HepG2 (cell line): Measurements from ENCODE around the gene LAMC1.

Experiments used
- CBX2 ChIP-seq, 2 experiments: fragments of 200-600 bp in 1 of 2; sonication (generic); formaldehyde crosslinking in 1 of 2; IDR thresholded peaks; 2 replicates each; pipeline versions ENCODE4 v1.7.0 to v1.8.1; 2018 to 2022; ENCODE audit warnings: low read depth in 2 of 2, low read length in 1 of 2, mild to moderate bottlenecking in 1 of 2, missing genetic modification reagents in 1 of 2
- EZH2 ChIP-seq: conservative IDR thresholded peaks from 2 replicates; pipeline ENCODE4 v1.6.1; 2012; ENCODE audit warnings: mild to moderate bottlenecking, low read depth, low read length, moderate library complexity
- HDAC6 ChIP-seq: fragments of 200-600 bp; sonication (generic); IDR thresholded peaks from 2 replicates; pipeline ENCODE4 v1.7.0; 2017; ENCODE audit warnings: mild to moderate bottlenecking, antibody characterized with exemption, low read length, low read depth
- ISX ChIP-seq: sonication (generic); formaldehyde crosslinking; conservative IDR thresholded peaks from 2 replicates; pipeline ENCODE4 v1.5.0; 2020; ENCODE audit warnings: missing genetic modification reagents
- KDM1A ChIP-seq: IDR thresholded peaks from 2 replicates; pipeline ENCODE4 v1.6.1; 2016; ENCODE audit warnings: missing compliant biosample characterization
- MXD1 ChIP-seq: sonication (generic); formaldehyde crosslinking; IDR thresholded peaks from 2 replicates; pipeline ENCODE4 v1.4.0; 2020; ENCODE audit warnings: mild to moderate bottlenecking, missing genetic modification reagents
- PHF8 ChIP-seq: sonication (generic); formaldehyde crosslinking; IDR thresholded peaks from 2 replicates; pipeline ENCODE4 v1.5.0; 2020; ENCODE audit warnings: missing genetic modification reagents
- POLR2AphosphoS5 ChIP-seq: IDR thresholded peaks from 2 replicates; pipeline ENCODE4 v1.6.1; 2012; ENCODE audit warnings: low read depth, low read length
- SMYD3 ChIP-seq: sonication (generic); formaldehyde crosslinking; IDR thresholded peaks from 2 replicates; pipeline ENCODE4 v1.8.1; 2023; ENCODE audit warnings: mild to moderate bottlenecking, missing genetic modification reagents
- ZNF253 ChIP-seq: sonication (generic); formaldehyde crosslinking; IDR thresholded peaks from 2 replicates; pipeline ENCODE4 v1.8.0; 2022; ENCODE audit warnings: mild to moderate bottlenecking, missing genetic modification reagents, borderline replicate concordance

DNA sequence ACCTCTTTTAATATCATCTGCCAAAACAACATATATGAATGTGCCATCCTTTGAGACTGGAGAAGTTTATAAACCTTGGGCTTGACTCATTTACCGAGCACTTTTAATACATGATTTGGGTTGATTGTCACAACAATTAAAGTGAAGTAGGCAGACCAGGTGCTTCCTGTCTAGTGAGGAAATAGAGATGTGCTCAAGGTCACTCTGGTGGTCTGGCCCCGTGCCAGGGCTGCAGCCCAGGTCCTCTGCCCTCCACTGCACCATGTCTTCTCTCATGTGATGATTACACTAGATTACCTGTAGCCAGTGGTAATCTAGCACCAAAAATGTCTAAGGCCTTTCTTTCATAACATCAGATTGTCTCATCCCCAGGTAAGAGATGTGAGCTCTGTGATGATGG, 101.0 kb downstream of the LAMC1 start:
- no peak for TF ChIP-seq ISX (CRISPR knock-in tag)
- no peak for TF ChIP-seq EZH2
- TF ChIP-seq SMYD3 (CRISPR knock-in tag): no peak
- no peak for TF ChIP-seq PHF8 (CRISPR knock-in tag)
- TF ChIP-seq CBX2 (IDR thresholded peaks at IDR 0.05; ENCODE audit: low read depth, low read length): no peak
- no peak for TF ChIP-seq CBX2 (CRISPR knock-in tag; IDR thresholded peaks at IDR 0.05; ENCODE audit: low read depth)
- TF ChIP-seq KDM1A: no peak
- TF ChIP-seq HDAC6: no peak
- no peak for TF ChIP-seq POLR2AphosphoS5
- TF ChIP-seq MXD1 (CRISPR knock-in tag): no peak
- TF ChIP-seq ZNF253 (CRISPR knock-in tag): no peak
